CD4-positive, alpha-beta memory T cell (primary cell): ENCODE measurements around the gene FOXL2NB. TPM values are rescaled to one million over a fixed set of nuclear protein-coding genes. Genes with fewer than 3 reads are reported as not detected.

Experiments used
- CTCF ChIA-PET: fragments of 350-600 bp; sonication (Branson Sonifier 250); formaldehyde crosslinking; loops from one replicate; lab custom pipeline; 2021; ENCODE audit warnings: inconsistent platforms; ENCODE audit not compliant: partially characterized antibody; lab: Charles Lee
- POLR2A ChIA-PET: fragments of 350-600 bp; sonication (Branson Sonifier 250); formaldehyde crosslinking; loops from one replicate; lab custom pipeline; 2021; ENCODE audit not compliant: partially characterized antibody; lab: Charles Lee
- DNase-seq, 5 donors: peaks; one replicate each; pipeline versions ENCODE4 v3.0.0 to v3.0.0-alpha.2; 2020 to 2022; ENCODE audit warnings: mixed read lengths in 1 of 5
- H3K27ac ChIP-seq: one replicate; pipeline ENCODE4 v1.7.0; 2013; ENCODE audit warnings: low read depth, low read length
- H3K27me3 ChIP-seq: 2 replicates; pipeline ENCODE4 v1.7.0; 2013; ENCODE audit warnings: mild to moderate bottlenecking, low read length, moderate library complexity; ENCODE audit not compliant: insufficient read depth
- H3K36me3 ChIP-seq: 2 replicates; pipeline ENCODE4 v1.7.0; 2013; ENCODE audit warnings: mild to moderate bottlenecking, low read length, moderate library complexity; ENCODE audit not compliant: insufficient read depth
- H3K4me1 ChIP-seq: 2 replicates; pipeline ENCODE4 v1.7.0; 2013; ENCODE audit warnings: mild to moderate bottlenecking, low read length, moderate library complexity; ENCODE audit not compliant: insufficient read depth
- H3K4me3 ChIP-seq, 2 donors: one replicate each; pipeline ENCODE4 v1.7.0; 2013; ENCODE audit warnings: low read length in 2 of 2, mild to moderate bottlenecking in 1 of 2
- H3K9me3 ChIP-seq, 2 donors: one replicate each; pipeline ENCODE4 v1.7.0; 2013; ENCODE audit warnings: low read length in 2 of 2, control low read depth in 1 of 2; ENCODE audit not compliant: control insufficient read depth in 1 of 2
- H3K27ac Mint-ChIP-seq, 7 donors: one replicate each; pipeline ENCODE4 v1.8.0; 2020 to 2021; ENCODE audit warnings: mixed read lengths in 7 of 7, mild to moderate bottlenecking in 6 of 7, inconsistent platforms in 3 of 7, moderate library complexity in 3 of 7
- H3K27me3 Mint-ChIP-seq, 2 donors: one replicate each; pipeline ENCODE4 v1.8.0; 2020 to 2021; ENCODE audit warnings: mixed read lengths in 2 of 2
- H3K36me3 Mint-ChIP-seq, 2 donors: one replicate each; pipeline ENCODE4 v1.8.0; 2020 to 2021; ENCODE audit warnings: mixed read lengths in 2 of 2, inconsistent platforms in 1 of 2, mild to moderate bottlenecking in 1 of 2
- H3K4me1 Mint-ChIP-seq, 4 donors: one replicate each; pipeline ENCODE4 v1.8.0; 2020 to 2021; ENCODE audit warnings: mixed read lengths in 4 of 4, mild to moderate bottlenecking in 1 of 4
- H3K4me3 Mint-ChIP-seq, 8 donors: one replicate each; pipeline ENCODE4 v1.8.0; 2020 to 2021; ENCODE audit warnings: mixed read lengths in 8 of 8, mild to moderate bottlenecking in 7 of 8, moderate library complexity in 6 of 8, inconsistent platforms in 3 of 8
- H3K9me3 Mint-ChIP-seq, 8 donors: one replicate each; pipeline ENCODE4 v1.8.0; 2020 to 2021; ENCODE audit warnings: mixed read lengths in 8 of 8, mild to moderate bottlenecking in 5 of 8, inconsistent platforms in 3 of 8, moderate library complexity in 1 of 8
- intact Hi-C: fragments of 100-400 bp; cut with micrococcal nuclease; formaldehyde crosslinking; loops from one replicate; pipeline ENCODE4 v1.15.1; 2023
- polyA plus RNA-seq, 2 donors: library from polyadenylated mRNA; unstranded; fragments of 300-500 nt; fragmentation: Illumina TruSeq; gene quantifications; one replicate each; pipeline ENCODE4 v1.2.3, GENCODE V29; 2021
- total RNA-seq, 2 experiments: library from RNA; stranded (reverse); gene quantifications; one replicate each; pipeline ENCODE4 v1.2.3, GENCODE V29; 2021

Gene FOXL2NB
- not detected for total RNA-seq
- polyA plus RNA-seq = under 1 TPM in 1 of 2 donors, not detected in 1; 0.04 TPM

GRCh38 chr3:138946663-138947494 lies at the start of gene FOXL2NB, which contains the start of gene FOXL2:
TSS of gene FOXL2NB (plus strand) at chr3:138947217. CDS start at chr3:138947365, 148 bp downstream.
TSS of gene FOXL2 (minus strand) at chr3:138947137. CDS start at chr3:138946722, 415 bp downstream.
- H3K36me3 ChIP-seq = no peaks in the 10 kb centered on the region
- DNase-seq = peak in 2 of 5 donors; percentile 30 to 32
- H3K4me1 ChIP-seq = peaks cover 41% of the 10 kb centered on the region
- H3K27ac ChIP-seq = no peak within 1 kb of the TSS
- H3K4me3 Mint-ChIP-seq = peak within 1 kb of the TSS; percentile 68 to 89 (median 76)
- intact Hi-C loops = loop anchor here (10.0 kb wide), 2 partner anchors 612 to 762 kb away; partner anchors contain the start of gene ARMC8
- H3K27me3 ChIP-seq = peaks cover 53% of the 10 kb centered on the region
- peaks cover 1 to 4% of the 10 kb centered on the region in 2 donors for H3K36me3 Mint-ChIP-seq
- H3K4me3 ChIP-seq = peak within 1 kb of the TSS; percentile 23 to 45
- peak within 1 kb of the TSS in 2 of 7 donors; percentile 30 to 51 for H3K27ac Mint-ChIP-seq
- peaks cover 0 to 14% (median 0%) of the 10 kb centered on the region in 8 donors for H3K9me3 Mint-ChIP-seq
- ChIA-PET POLR2A (no interaction called here), CTCF (interaction anchor here (1.2 to 2.3 kb wide), 3 partner anchors 11 to 31 kb away, joined by 3 to 14 read pairs (median 6); no protein-coding TSS in a partner anchor)
- H3K9me3 ChIP-seq = no peaks in the 10 kb centered on the region
- H3K4me1 Mint-ChIP-seq = peaks cover 28 to 64% (median 37%) of the 10 kb centered on the region in 4 donors
- H3K27me3 Mint-ChIP-seq = peaks cover 63 to 74% of the 10 kb centered on the region in 2 donors

GRCh38 chr3:138898301-138898700 lies 48.7 kb upstream of the FOXL2NB start:
- no peak for DNase-seq
- ChIA-PET POLR2A (no interaction called here), CTCF (interaction anchor here (0.8 to 5.9 kb wide), 4 partner anchors 18 to 212 kb away, joined by 3 to 31 read pairs (median 6); no protein-coding TSS in a partner anchor)
- intact Hi-C loops = no loop called here
- H3K36me3 ChIP-seq = no peaks in the 10 kb centered on the region
- Mint-ChIP-seq H3K9me3 (no peaks in the 10 kb centered on the region), H3K27me3 (peaks cover 0 to 1% of the 10 kb centered on the region in 2 donors), H3K4me1 (no peaks in the 10 kb centered on the region), H3K4me3 (no peak overlapping the region), H3K36me3 (no peaks in the 10 kb centered on the region), H3K27ac (peak overlapping the region in 1 of 7 donors; percentile 20)
- no peaks in the 10 kb centered on the region for H3K9me3 ChIP-seq
- no peaks in the 10 kb centered on the region for H3K4me1 ChIP-seq
- no peak overlapping the region for H3K4me3 ChIP-seq
- no peak overlapping the region for H3K27ac ChIP-seq
- no peaks in the 10 kb centered on the region for H3K27me3 ChIP-seq

GRCh38 chr3:138898708-138899107 lies 48.3 kb upstream of the FOXL2NB start:
- CTCF ChIA-PET = interaction anchor here (0.8 to 5.9 kb wide), 4 partner anchors 17 to 212 kb away, joined by 3 to 31 read pairs (median 6); no protein-coding TSS in a partner anchor
- H3K27me3 Mint-ChIP-seq = peaks cover 0 to 1% of the 10 kb centered on the region in 2 donors
- H3K4me1 Mint-ChIP-seq = no peaks in the 10 kb centered on the region
- Histone ChIP-seq H3K4me3 (no peak overlapping the region), H3K9me3 (no peaks in the 10 kb centered on the region), H3K27ac (no peak overlapping the region), H3K4me1 (no peaks in the 10 kb centered on the region), H3K36me3 (no peaks in the 10 kb centered on the region), H3K27me3 (no peaks in the 10 kb centered on the region)
- H3K4me3 Mint-ChIP-seq = no peak overlapping the region
- H3K9me3 Mint-ChIP-seq = no peaks in the 10 kb centered on the region
- POLR2A ChIA-PET = no interaction called here
- no peak overlapping the region for H3K27ac Mint-ChIP-seq
- no peaks in the 10 kb centered on the region for H3K36me3 Mint-ChIP-seq
- DNase-seq = no peak
- intact Hi-C loops = no loop called here

- no peaks in the 10 kb centered on the region for H3K4me1 ChIP-seq
- DNase-seq = no peak
- H3K4me1 Mint-ChIP-seq = no peaks in the 10 kb centered on the region
- no peaks in the 10 kb centered on the region for H3K27me3 ChIP-seq
- no peak overlapping the region for H3K27ac ChIP-seq
- no peaks in the 10 kb centered on the region for H3K36me3 ChIP-seq
- H3K27me3 Mint-ChIP-seq = peaks cover 0 to 1% of the 10 kb centered on the region in 2 donors
- no peaks in the 10 kb centered on the region for H3K36me3 Mint-ChIP-seq
- H3K27ac Mint-ChIP-seq = peak overlapping the region in 1 of 7 donors; percentile 68
- H3K4me3 ChIP-seq = no peak overlapping the region
- H3K4me3 Mint-ChIP-seq = no peak overlapping the region
- intact Hi-C loops = no loop called here
- no peaks in the 10 kb centered on the region for H3K9me3 ChIP-seq
- H3K9me3 Mint-ChIP-seq = no peaks in the 10 kb centered on the region
- POLR2A ChIA-PET = no interaction called here
- CTCF ChIA-PET = interaction anchor here (0.8 to 5.9 kb wide), 5 partner anchors 17 to 305 kb away, joined by 3 to 31 read pairs (median 4); no protein-coding TSS in a partner anchor
Observed at GRCh38 chr3:138899351-138899991, 47.5 kb upstream of the FOXL2NB start.

GRCh38 chr3:138901567-138901966 lies 45.5 kb upstream of the FOXL2NB start:
- Mint-ChIP-seq H3K4me3 (no peak overlapping the region), H3K36me3 (no peaks in the 10 kb centered on the region), H3K27me3 (peaks cover 0 to 1% of the 10 kb centered on the region in 2 donors), H3K9me3 (peaks cover 0 to 2% (median 0%) of the 10 kb centered on the region in 8 donors), H3K27ac (no peak overlapping the region), H3K4me1 (no peaks in the 10 kb centered on the region)
- Histone ChIP-seq H3K4me1 (no peaks in the 10 kb centered on the region), H3K27me3 (no peaks in the 10 kb centered on the region), H3K27ac (no peak overlapping the region), H3K9me3 (no peaks in the 10 kb centered on the region), H3K4me3 (no peak overlapping the region), H3K36me3 (no peaks in the 10 kb centered on the region)
- no peak for DNase-seq
- ChIA-PET POLR2A (no interaction called here), CTCF (interaction anchor here (0.6 to 5.9 kb wide), 4 partner anchors 14 to 459 kb away, joined by 4 to 31 read pairs (median 6); no protein-coding TSS in a partner anchor)
- intact Hi-C loops = no loop called here

- Mint-ChIP-seq H3K4me1 (no peaks in the 10 kb centered on the region), H3K9me3 (peaks cover 0 to 2% (median 0%) of the 10 kb centered on the region in 8 donors), H3K27ac (no peak overlapping the region), H3K4me3 (no peak overlapping the region), H3K27me3 (peaks cover 0 to 1% of the 10 kb centered on the region in 2 donors), H3K36me3 (no peaks in the 10 kb centered on the region)
- Histone ChIP-seq H3K36me3 (no peaks in the 10 kb centered on the region), H3K4me1 (no peaks in the 10 kb centered on the region), H3K27ac (no peak overlapping the region), H3K27me3 (no peaks in the 10 kb centered on the region), H3K9me3 (no peaks in the 10 kb centered on the region), H3K4me3 (no peak overlapping the region)
- intact Hi-C loops = no loop called here
- CTCF ChIA-PET = interaction anchor here (0.6 to 5.9 kb wide), 4 partner anchors 14 to 459 kb away, joined by 4 to 31 read pairs (median 6); no protein-coding TSS in a partner anchor
- POLR2A ChIA-PET = no interaction called here
- no peak for DNase-seq
Observed at GRCh38 chr3:138902171-138902570, 44.8 kb upstream of the FOXL2NB start.
